Neural progenitor cell (in vitro differentiated cells): ENCODE results near the gene NSUN2.

Experiments used
- CTCF ChIP-seq: fragments of 200-600 bp; sonication (generic); IDR thresholded peaks from 2 replicates; pipeline ENCODE4 v1.5.1; 2017; ENCODE audit warnings: antibody characterized with exemption, mild to moderate bottlenecking
- EZH2 ChIP-seq: fragments of 200-600 bp; sonication (generic); IDR thresholded peaks from 2 replicates; pipeline ENCODE4 v1.6.1; 2017; ENCODE audit warnings: antibody characterized with exemption, mild to moderate bottlenecking, moderate library complexity

- no peak for TF ChIP-seq CTCF
- TF ChIP-seq EZH2 = no peak
Observed at GRCh38 chr5:6633469-6634245, 813 bp upstream of the NSUN2 start.
